GM19438 (cell line): ENCODE measurements around the gene FOXN3.
"Not testable (repeated sequence)": the region's sequence is repeated elsewhere in the genome, so short reads cannot be mapped to it uniquely, and the experiment has no call there.

Source experiments
- ATAC-seq: cut with Tn5 transposase; IDR thresholded peaks from one replicate; pipeline ENCODE4 v1.9.1; 2021; ENCODE audit warnings: low read depth; ENCODE audit not compliant: unreplicated experiment

Gene FOXN3

GRCh38 chr14:89256951-89257350, 160.1 kb downstream of the FOXN3 start:
- no peak for ATAC-seq

- no peak for ATAC-seq
Measured at GRCh38 chr14:89256283-89256682, 160.8 kb downstream of the FOXN3 start.

- no peak for ATAC-seq
Measured at GRCh38 chr14:89255852-89256251, 161.2 kb downstream of the FOXN3 start.

DNA sequence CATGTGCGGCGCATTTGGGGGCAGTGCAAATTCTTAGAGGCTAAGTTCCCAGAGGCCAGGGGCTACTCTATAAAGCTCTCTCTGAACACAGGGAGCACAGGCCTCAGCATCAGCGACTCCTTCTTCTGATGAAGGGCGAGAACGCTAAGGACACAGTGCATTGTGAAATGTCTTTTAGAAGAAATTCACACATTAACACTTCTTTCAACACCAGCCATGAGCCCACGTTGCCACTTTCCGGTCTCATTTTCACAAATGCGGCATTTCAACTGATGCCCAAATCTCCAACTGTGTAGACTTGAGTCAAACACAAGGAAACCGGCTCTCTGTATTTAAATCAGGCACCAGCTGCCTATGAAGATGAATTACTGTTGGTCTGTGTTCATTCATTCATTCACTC, 162.0 kb downstream of the FOXN3 start:
- ATAC-seq: no peak

- no peak for ATAC-seq
Measured at GRCh38 chr14:89254166-89254909, 162.7 kb downstream of the FOXN3 start.

GRCh38 chr14:89252887-89253532, 164.0 kb downstream of the FOXN3 start:
- ATAC-seq: no peak

DNA sequence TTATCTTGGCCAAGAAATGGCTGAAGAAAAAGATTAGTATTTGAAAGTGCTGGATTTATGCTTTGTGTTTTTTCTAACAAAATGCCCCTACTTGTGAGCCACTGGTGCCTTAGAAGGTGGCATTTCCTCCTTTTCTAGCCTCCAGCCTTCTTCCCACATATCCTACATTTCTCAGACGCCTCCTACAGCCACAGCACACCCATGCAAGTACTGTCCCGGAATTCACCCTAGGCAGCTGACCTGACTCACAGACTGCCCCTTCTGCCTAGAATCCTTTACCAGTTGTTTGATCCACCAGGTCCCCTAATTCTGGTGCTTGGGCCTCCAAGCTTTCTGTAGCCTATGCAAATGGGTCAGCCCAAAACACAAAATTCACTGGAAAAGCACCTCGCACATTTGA, 166.0 kb downstream of the FOXN3 start:
- no peak for ATAC-seq

DNA sequence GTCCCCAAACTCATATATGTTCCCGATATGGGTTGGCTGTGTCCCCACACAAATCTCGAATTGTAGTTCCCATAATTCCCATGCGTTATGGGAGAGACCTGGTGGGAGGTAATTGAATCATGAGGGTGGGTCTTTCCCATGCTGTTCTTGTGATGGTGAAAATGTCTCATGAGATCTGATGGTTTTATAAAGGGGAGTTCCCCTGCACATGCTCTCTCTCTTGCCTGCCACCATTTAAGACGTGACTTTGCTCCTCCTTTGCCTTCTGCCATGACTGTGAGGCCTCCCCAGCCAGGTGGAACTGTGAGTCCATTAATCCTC, 166.4 kb downstream of the FOXN3 start:
- not testable (repeated sequence) for ATAC-seq

- no peak for ATAC-seq
Measured at GRCh38 chr14:89249972-89250654, 166.9 kb downstream of the FOXN3 start.

- ATAC-seq: no peak
Measured at GRCh38 chr14:89249065-89249695, 167.9 kb downstream of the FOXN3 start.

GRCh38 chr14:89248411-89249064, 168.5 kb downstream of the FOXN3 start:
- no peak for ATAC-seq

GRCh38 chr14:89247457-89248122, 169.4 kb downstream of the FOXN3 start:
- no peak for ATAC-seq

- no peak for ATAC-seq
Measured at GRCh38 chr14:89246290-89246689, 170.7 kb downstream of the FOXN3 start.

DNA sequence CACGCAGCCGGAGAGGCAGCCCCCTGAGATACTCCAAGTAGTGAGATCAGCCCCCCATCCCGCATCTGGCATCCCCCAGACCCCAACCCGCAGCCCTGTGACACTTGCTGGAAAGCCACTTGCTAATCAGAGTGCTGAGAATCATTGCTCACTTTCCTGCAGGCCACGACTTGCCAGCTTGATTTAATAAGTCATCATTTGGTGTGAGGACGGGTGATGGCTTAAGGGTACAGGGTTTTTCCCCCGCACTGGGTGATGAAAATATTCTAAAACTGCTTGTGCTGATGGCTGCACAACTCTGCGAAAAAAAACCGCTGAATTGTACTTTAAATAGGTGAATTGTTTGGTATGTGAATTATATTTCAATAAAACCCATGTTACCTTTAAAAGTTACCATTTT, 171.2 kb downstream of the FOXN3 start:
- ATAC-seq: no peak

DNA sequence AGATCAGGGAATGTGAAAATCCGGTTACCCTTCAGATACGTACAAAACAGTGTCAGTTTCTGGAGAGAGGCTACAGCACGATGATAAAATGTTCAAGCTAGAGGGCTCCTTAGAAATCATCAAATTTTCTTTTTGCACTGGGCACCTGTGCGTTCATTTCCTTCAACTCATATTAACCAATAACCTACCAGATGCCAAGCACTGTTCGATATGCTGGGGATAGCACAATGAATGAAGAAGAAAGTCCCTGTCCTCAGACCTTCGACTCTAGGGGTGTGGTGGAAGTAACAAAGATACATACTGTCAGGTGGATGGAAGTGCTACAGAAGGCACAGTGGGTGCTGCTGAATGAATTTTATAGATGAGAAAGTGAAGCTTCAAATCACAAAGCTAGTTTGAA, 172.3 kb downstream of the FOXN3 start:
- ATAC-seq: no peak

GRCh38 chr14:89243741-89244140, 173.3 kb downstream of the FOXN3 start:
- no peak for ATAC-seq

GRCh38 chr14:89243286-89243685, 173.7 kb downstream of the FOXN3 start:
- no peak for ATAC-seq

DNA sequence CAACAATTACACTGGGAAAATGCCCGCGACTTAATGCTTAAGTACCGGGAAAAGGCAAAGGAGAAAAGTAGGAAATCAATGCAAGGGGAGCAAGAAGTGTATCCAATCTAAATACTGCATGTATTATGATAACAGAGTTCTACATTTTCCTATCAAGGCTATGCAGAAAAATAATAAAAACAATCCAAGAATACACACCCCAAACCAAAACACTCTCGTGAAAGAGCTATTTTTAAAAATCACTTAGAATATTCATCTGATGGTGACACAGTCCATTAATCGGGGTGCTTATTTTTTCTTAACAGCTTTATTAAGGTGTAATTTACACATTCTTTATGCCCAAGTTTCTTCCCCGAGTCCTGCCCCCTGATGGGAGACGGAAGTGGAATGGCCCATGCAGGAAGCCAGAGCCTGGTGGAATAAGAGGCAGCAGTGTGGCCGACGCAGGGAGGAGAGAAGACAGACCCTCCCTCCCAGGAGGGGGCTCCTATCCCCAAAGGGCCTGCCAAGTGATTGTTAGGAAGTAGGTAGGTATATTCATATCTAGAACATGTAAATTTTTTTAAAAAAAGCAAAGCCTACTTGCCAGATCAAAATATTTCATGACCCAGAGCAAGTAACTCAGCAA, 174.3 kb downstream of the FOXN3 start:
- ATAC-seq: no peak

DNA sequence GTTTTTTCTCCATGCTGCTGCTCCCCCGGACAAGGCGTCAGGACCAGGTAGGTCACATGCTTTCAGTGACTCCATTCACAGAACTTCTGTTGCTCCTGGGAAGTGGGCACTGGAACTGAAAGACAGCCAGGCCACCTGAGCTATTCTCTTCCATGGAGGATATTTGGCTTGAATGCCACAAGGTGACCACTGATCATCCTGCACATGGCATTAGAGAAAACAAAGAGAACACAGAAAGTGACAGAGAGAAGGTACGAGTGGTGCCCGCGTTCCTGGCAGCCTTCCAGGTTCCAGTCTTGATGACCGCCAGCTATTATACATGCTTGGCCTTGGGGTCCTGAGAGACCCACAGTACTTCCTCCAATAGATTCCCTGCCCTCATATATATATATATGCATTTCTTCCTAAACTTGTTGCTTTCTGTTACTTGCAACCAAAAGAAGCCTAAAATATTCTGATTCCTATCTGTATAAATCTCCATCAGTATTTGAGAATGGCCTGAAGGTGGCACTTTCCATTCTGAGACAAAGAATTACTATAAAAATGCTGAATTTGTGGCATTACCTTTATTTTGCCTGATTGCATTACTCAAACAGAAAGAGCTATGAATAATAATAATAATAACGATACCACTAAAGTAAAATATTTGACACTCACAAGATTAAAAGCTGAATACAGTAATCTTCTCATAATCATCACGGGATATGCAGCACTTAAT, 174.9 kb downstream of the FOXN3 start:
- no peak for ATAC-seq
